GM21360 (cell line): ENCODE data around the gene RNF138.
"Not testable (repeated sequence)": the region's sequence is repeated elsewhere in the genome, so short reads cannot be mapped to it uniquely, and the experiment has no call there.

ENCODE experiments used
- ATAC-seq: cut with Tn5 transposase; IDR thresholded peaks from one replicate; pipeline ENCODE4 v1.9.1; 2021; ENCODE audit warnings: mild to moderate bottlenecking, moderate library complexity; ENCODE audit not compliant: unreplicated experiment

The RNF138 gene

GRCh38 chr18:32167980-32168730 is 76.5 kb downstream of the RNF138 start:
- no peak for ATAC-seq

GRCh38 chr18:32173654-32174053 is 82.0 kb downstream of the RNF138 start:
- no peak for ATAC-seq

- ATAC-seq = no peak
These were observed 83.0 kb downstream of the RNF138 start for GRCh38 chr18:32174719-32175118.

- ATAC-seq = no peak
These were observed 83.6 kb downstream of the RNF138 start for GRCh38 chr18:32175265-32175664.

- ATAC-seq = not testable (repeated sequence)
These were observed 85.1 kb downstream of the RNF138 start for GRCh38 chr18:32176745-32177144.

- ATAC-seq = no peak
These were observed 85.9 kb downstream of the RNF138 start for GRCh38 chr18:32177530-32177929.
